NCI-H187 (cell line): ENCODE data around the gene FTO.

Source experiments
- DNase-seq, 2 experiments: peaks; one replicate each; lab custom pipeline; 2025; lab: John Stamatoyannopoulos, UW

FTO gene

DNA sequence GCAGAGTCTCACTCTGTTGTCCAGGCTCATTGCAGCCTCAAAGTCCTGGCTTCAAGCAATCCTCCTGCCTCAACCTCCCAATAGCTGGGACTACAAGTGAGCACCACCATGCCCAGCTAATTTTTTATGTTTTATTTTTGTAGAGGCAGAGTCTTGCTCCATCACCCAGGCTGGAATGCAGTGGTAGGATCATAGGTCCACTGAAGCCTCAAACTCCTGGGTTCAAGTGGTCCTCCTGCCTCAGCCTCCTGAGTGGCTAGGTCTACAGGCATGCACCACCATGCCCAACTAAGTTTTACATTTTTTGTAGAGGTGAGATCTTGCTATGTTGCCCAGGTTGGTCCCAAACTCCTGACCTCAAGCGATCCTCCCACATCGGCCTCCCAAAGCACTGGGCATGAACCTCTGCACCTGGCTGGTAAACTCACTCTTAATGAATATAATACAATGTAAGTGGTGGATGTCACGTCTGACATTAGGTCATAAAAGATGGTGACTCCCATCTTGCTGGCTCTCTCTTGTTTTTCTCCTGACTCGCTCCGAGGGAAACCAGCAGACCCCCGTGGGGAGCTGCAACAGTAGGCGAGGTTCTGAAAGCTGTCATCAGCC is 456.4 kb downstream of the FTO start:
- DNase-seq: no peak

DNA sequence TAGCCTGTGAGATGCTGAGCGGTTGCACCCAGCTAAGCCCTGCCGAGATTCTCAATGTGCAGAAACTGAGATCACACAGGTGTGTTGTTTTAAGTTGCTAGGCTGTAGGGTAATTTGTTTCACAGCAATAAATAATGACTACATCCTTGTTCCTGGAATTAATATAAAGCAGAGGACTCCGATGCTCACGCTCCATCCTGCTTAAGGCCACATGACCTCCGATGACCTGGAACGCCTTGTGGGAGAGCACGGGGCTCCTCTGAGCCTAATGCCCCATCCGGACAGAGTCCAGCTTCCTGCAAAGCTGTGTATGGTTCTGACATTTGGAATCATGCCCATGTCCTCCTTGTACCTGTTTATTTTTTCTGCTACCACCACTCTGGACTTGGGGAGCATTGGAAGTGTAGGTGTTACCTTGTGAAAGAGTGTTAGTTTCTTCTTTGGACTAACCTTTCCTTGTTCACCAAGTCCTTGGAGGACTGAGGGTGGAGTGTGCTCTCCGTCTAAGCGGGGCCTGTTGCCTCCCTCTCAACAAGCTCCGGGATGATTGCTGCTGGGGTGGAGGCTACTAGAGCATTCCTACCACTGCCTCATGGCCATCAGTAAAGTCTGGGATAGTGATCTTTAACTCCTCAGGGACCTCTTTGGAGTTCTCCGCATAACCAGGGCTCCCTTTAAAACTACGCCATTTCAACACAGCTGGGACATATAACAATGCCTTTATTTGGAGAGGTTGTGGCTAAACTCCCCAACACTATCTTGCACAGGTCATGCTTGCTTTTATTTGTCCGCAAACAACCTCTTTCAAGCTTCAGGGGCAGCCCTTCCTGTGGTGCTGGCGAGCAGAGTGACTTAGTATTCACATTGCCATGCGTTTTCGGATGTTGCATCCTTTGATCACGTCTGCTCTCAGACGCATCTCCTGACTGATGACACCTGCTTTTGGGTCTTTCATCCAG is 457.3 kb downstream of the FTO start:
- no peak for DNase-seq

DNA sequence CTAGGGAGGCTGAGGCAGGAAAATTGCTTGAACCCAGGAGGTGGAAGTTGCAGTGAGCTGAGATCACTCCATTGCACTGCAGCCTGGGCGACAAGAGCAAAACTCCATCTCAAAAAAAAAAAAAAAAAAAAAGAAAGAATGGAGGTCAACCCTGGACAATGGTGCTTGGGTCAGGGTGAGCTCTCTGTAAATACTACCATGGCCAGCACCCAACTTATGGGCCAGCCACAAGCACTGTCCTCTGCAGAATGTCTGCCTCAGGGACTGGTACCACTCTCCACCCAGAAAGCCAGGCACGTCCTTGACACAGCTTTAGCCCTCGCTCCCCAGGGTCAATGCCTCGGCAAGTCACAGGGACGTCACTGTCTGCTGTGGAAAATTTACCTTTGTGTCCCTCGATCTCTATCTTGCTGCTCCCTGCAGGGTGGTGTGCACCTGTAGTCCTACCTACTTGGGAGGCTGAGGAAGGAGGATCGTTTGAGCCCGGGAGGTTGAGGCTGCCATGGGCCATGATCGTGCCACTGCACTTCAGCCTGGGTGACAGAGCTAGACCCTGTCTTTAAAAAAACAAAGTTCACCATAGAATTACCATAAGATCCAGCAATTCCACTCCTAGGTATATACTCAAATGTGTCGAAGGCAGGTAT is 459.4 kb downstream of the FTO start:
- no peak for DNase-seq

GRCh38 chr16:54164789-54165173 is 460.8 kb downstream of the FTO start:
- DNase-seq: no peak

GRCh38 chr16:54165174-54165911 is 461.4 kb downstream of the FTO start:
- no peak for DNase-seq

- DNase-seq: no peak
Measured at GRCh38 chr16:54165912-54166865, 462.2 kb downstream of the FTO start.

- DNase-seq: no peak
Measured at GRCh38 chr16:54169112-54169511, 465.2 kb downstream of the FTO start.

- DNase-seq: no peak
Measured at GRCh38 chr16:54171626-54172537, 467.9 kb downstream of the FTO start.

DNA sequence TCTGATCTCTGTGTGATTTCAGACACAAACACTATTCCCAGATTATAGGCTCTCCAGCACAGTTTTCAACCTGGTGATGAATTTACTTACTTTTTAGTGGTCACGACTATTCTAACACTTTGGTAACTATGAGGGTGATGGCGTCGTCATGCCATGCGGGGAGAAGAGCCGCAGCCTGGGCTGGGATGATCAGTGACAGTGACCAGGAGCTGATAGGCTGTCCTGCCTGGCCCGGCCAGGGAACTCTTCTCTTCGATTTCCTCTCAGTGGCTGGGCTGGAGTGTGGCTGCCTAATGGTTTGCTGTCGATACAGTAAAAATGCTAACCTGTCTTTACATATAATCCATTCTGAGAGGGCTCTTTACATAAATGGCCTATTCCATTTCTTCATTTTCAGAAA is 469.5 kb downstream of the FTO start:
- no peak for DNase-seq

GRCh38 chr16:54174201-54174600 is 470.2 kb downstream of the FTO start:
- DNase-seq: no peak

- DNase-seq: no peak
Measured at GRCh38 chr16:54174750-54175149, 470.8 kb downstream of the FTO start.

DNA sequence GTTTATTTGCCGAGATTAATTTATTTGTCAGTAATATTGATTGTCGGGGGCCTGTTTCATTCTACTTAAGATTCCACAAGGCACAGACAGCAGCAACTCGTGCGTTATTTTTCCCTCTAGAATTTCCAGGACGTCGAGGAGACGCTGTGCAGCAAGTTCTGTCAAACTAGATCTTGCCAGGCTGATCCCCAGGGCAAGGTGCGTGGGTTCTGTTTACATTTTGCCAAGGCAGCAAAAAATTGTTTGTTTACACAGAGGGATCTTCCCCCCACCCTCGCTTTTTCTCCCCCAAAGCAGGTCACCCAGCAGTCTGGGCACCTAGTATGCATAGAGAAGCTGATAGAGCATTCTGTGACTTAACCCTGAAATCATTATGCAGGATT is 471.2 kb downstream of the FTO start:
- DNase-seq: no peak

DNA sequence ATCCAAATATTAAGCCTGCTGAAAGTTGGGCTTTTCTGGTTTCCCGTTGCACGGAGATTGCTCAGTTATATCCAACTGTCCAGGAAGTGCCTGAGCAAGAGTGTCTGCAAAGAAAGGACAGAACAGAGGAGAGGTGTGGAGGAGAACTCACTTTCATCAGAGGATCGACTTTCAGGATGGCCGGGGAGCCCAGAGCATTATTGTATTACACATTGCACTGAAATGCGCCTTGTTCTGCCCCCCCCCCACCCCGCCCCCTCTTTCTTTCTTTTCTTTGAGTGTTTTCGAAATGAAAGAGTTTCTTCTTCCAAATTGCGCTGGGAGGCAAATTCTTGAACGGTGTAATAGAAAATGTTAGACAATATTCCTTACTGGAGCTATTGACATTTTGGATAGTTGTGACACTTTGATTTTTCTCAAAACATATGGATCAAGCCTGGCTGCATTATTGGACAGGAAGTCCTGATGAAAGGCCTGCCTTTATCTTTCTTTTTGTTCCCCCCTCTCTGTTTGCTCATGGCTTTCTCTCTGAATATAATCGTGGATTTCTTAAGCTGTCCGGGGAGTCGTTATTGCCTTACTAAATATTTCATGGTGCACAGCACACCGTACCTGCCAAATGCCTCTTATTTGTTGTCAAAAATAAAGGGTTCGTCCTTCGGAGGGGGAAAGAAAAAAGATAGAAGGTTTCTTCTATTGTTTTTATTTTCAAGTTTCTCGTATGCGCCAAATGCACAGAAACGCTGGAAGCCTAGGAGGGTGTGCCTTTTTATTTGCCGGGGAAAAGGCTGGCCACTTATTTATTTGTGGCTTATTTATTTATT is 471.8 kb downstream of the FTO start:
- DNase-seq: no peak

DNA sequence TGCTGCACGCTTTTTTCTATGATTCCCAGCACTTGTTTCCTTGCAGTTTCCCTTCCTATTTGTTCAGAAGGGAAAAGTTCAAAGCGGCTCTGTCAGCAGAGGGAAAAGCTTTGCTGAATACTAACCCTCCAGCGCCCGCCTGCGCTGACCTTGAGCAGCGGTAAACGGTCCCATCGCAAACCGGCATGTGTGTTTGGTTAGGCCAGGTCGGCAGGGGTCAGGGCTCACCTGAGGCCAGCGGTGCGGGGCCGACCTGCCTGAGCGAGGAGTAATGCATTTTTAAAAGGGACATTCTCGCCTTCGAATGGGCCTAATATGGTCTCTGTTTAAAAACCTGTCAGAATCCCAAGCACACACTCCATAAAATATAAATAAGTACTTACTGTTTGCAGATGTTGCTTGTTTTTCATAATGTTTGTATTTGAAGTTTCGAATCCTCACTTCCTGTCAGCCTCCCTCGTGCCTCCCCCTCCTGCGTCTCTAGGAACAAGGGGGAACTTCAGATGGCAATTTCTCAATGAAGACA is 472.5 kb downstream of the FTO start:
- DNase-seq: no peak

- no peak for DNase-seq
Measured at GRCh38 chr16:54177052-54177861, 473.3 kb downstream of the FTO start.

- no peak for DNase-seq
Measured at GRCh38 chr16:54177862-54178477, 474.0 kb downstream of the FTO start.

- DNase-seq: peak; percentile 6 to 15
Measured at GRCh38 chr16:54178478-54178976, 474.6 kb downstream of the FTO start.
